Psoas muscle (tissue), 8 donors: ENCODE data around the gene PFKL. TPM values are rescaled to one million over a fixed set of nuclear protein-coding genes. Genes with fewer than 3 reads are reported as not detected.

Experiments used
- ATAC-seq, 4 donors: fragments of 200-7000 bp; cut with Tn5 transposase; one replicate each; pipeline ENCODE4 v1.9.1; 2020; ENCODE audit warnings: moderate library complexity in 3 of 4, mild to moderate bottlenecking in 2 of 4
- DNase-seq, 2 donors: peaks; one replicate each; pipeline ENCODE4 v3.0.0-alpha.2; 2020
- H3K27ac ChIP-seq: fragments of 200-600 bp; one replicate; pipeline ENCODE4 v1.8.0; 2022
- H3K27me3 ChIP-seq, 3 donors: fragments of 200-600 bp in 1 of 3; one replicate each; pipeline versions ENCODE4 v1.6.1 to v1.8.0; 2013 to 2022; ENCODE audit warnings: low read length in 2 of 3, mild to moderate bottlenecking in 2 of 3, moderate library complexity in 1 of 3; ENCODE audit not compliant: insufficient read depth in 3 of 3
- H3K36me3 ChIP-seq, 2 donors: fragments of 200-600 bp in 1 of 2; one replicate each; pipeline versions ENCODE4 v1.6.1 to v1.8.0; 2013 to 2022; ENCODE audit warnings: low read depth in 1 of 2, mild to moderate bottlenecking in 1 of 2, moderate library complexity in 1 of 2; ENCODE audit not compliant: insufficient read depth in 1 of 2
- H3K4me1 ChIP-seq: fragments of 200-600 bp; one replicate; pipeline ENCODE4 v1.8.0; 2022
- H3K4me3 ChIP-seq: fragments of 200-600 bp; one replicate; pipeline ENCODE4 v1.8.0; 2022; ENCODE audit warnings: mild to moderate bottlenecking
- H3K9me3 ChIP-seq: fragments of 200-600 bp; one replicate; pipeline ENCODE4 v1.8.0; 2022
- CTCF ChIP-seq: fragments of 200-600 bp; IDR thresholded peaks from one replicate; pipeline ENCODE4 v1.8.0; 2022; ENCODE audit warnings: antibody characterized with exemption
- WGBS, 3 donors: extraction: QIAGEN DNeasy Blood & Tissue Kit; methylation state at CpG; one replicate each; pipeline versions ENCODE4 v1.1.6 to v1.1.7; 2013; 5-methylcytosine and 5-hydroxymethylcytosine counted together
- intact Hi-C, 2 donors: fragments of 100-400 bp; cut with DNase I; formaldehyde crosslinking; loops; one replicate each; pipeline versions ENCODE4 v1.11.0 to v1.14.2; 2022
- polyA plus RNA-seq, 3 donors: library from polyadenylated mRNA; stranded (reverse); fragments of 200-250 nt; gene quantifications; one replicate each; pipeline ENCODE4 v1.2.3, GENCODE V29; 2013
- total RNA-seq, 4 donors: library from RNA; stranded (reverse); fragmentation: NEBNext Ultra II Directional in 2 of 4; extraction: Animal tissue kit (Norgen Biotek cat#: 25700) in 2 of 4; gene quantifications; one replicate each; pipeline versions ENCODE4 v1.2.1 to v1.2.4, GENCODE V29; 2021 to 2023
- donor health status: healthy with polysubstance abuse.
- donor health status: DM: no; HTN: no; CAD: no; lungs with moderate emphysema.
- donor health status: Bipolar disorder and iron deficiency.
- donor health status: healthy.
- donor health status: DM: yes; HTN: yes; CAD: no.
- donor health status: DM: no; HTN: no; CAD: no.
- donor health status: DM: no; HTN: no; CAD: no.
- donor health status: DM: yes; HTN: yes; CAD: no.

PFKL gene
- total and polyA plus RNA-seq, 7 donors, result 9.2 to 33.6 (median 21.2) TPM

GRCh38 chr21:44267655-44268142 lies 32.2 kb upstream of the PFKL start:
- Histone ChIP-seq H3K9me3 (no peaks in the 10 kb centered on the region), H3K4me3 (no peak overlapping the region), H3K4me1 (no peaks in the 10 kb centered on the region), H3K36me3 (no peaks in the 10 kb centered on the region), H3K27me3 (peaks cover 0 to 5% (median 0%) of the 10 kb centered on the region in 3 donors), H3K27ac (no peak overlapping the region)
- peak; percentile 52 to 83 for DNase-seq
- 63 to 70% (median 64%) methylated on average over 19 of the region's 19 CpGs for WGBS, 3 donors
- peak in 3 of 4 donors; percentile 49 to 65 (median 55) for ATAC-seq
- intact Hi-C loops, result no loop called here
- no peak for TF ChIP-seq CTCF

- no peaks in the 10 kb centered on the region for H3K4me1 ChIP-seq
- no peak for TF ChIP-seq CTCF
- peak in 1 of 2 donors; percentile 10 for DNase-seq
- no peak overlapping the region for H3K4me3 ChIP-seq
- no peaks in the 10 kb centered on the region for H3K9me3 ChIP-seq
- ATAC-seq, result no peak
- no peak overlapping the region for H3K27ac ChIP-seq
- WGBS, 3 donors, result 83 to 85% (median 84%) methylated on average over 8 of the region's 8 CpGs
- no peaks in the 10 kb centered on the region for H3K27me3 ChIP-seq
- intact Hi-C loops, result no loop called here
- H3K36me3 ChIP-seq, result no peaks in the 10 kb centered on the region
These were observed 30.8 kb upstream of the PFKL start for GRCh38 chr21:44269090-44269489.

- H3K27me3 ChIP-seq, result no peaks in the 10 kb centered on the region
- TF ChIP-seq CTCF, result no peak
- no peaks in the 10 kb centered on the region for H3K9me3 ChIP-seq
- no peak overlapping the region for H3K4me3 ChIP-seq
- DNase-seq (peak in 1 of 2 donors; percentile 37), ATAC-seq (no peak)
- WGBS, 3 donors, result 79 to 86% (median 80%) methylated on average over 18 of the region's 18 CpGs
- intact Hi-C loops, result no loop called here
- no peak overlapping the region for H3K27ac ChIP-seq
- H3K36me3 ChIP-seq, result no peaks in the 10 kb centered on the region
- no peaks in the 10 kb centered on the region for H3K4me1 ChIP-seq
These were observed 28.1 kb upstream of the PFKL start for GRCh38 chr21:44271558-44272283.

GRCh38 chr21:44272284-44272858 lies 27.5 kb upstream of the PFKL start:
- WGBS, 3 donors, result 80 to 88% (median 86%) methylated on average over 16 to 18 of the region's 18 CpGs
- peak in 1 of 2 donors; percentile 49 for DNase-seq
- Histone ChIP-seq H3K4me3 (no peak overlapping the region), H3K4me1 (no peaks in the 10 kb centered on the region), H3K27ac (no peak overlapping the region), H3K27me3 (no peaks in the 10 kb centered on the region), H3K9me3 (no peaks in the 10 kb centered on the region), H3K36me3 (no peaks in the 10 kb centered on the region)
- no peak for TF ChIP-seq CTCF
- intact Hi-C loops, result no loop called here
- no peak for ATAC-seq
